ENCODE results near the gene DNAJC10. TPM values are rescaled to one million over a fixed set of nuclear protein-coding genes. Genes with fewer than 3 reads are reported as not detected.

DNAJC10 gene
- polyA plus RNA-seq, 3 donors, result 25.2 to 102 (median 79.4) TPM

DNA sequence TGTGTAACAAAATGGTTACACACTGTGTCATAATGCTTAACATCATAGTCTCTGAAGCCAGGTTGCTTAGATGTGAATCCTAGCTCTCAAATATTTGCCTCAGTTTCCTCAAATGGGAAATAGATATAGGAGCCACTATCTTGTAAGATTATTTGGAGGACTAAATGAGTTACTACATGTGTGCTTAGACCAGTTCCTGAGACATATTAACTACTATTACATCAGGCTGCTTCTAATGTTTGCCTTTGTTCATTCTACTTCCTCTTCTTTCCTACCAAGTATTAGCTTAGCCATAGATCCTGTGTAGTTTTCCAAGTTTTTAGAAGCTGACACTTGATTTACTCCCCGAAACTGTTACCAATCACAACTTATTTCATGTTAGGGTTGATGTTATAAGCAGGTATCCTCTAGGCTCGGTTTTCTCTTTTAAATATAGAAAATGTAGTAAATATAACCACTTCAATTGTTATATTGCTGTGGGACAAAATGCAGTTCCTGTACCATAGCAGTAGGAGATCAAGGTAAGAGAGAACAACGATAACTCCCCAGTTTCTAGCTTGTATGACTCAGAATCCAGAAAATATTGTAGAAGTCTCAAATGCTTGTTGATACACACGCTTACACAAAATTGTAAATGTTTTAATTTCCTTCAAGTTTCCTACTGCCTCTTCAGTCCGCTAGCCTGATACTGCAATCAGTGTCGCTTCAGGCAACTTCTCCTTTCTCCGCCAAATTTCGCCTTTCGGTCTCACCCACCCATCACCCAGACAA, 751 bp upstream of the DNAJC10 start:
- TF ChIP-seq, protein P1, sequence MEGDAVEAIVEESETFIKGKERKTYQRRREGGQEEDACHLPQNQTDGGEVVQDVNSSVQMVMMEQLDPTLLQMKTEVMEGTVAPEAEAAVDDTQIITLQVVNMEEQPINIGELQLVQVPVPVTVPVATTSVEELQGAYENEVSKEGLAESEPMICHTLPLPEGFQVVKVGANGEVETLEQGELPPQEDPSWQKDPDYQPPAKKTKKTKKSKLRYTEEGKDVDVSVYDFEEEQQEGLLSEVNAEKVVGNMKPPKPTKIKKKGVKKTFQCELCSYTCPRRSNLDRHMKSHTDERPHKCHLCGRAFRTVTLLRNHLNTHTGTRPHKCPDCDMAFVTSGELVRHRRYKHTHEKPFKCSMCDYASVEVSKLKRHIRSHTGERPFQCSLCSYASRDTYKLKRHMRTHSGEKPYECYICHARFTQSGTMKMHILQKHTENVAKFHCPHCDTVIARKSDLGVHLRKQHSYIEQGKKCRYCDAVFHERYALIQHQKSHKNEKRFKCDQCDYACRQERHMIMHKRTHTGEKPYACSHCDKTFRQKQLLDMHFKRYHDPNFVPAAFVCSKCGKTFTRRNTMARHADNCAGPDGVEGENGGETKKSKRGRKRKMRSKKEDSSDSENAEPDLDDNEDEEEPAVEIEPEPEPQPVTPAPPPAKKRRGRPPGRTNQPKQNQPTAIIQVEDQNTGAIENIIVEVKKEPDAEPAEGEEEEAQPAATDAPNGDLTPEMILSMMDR (IDR thresholded peaks at IDR 0.05), result no peak
- no peaks in the 10 kb centered on the region for H3K9me3 Mint-ChIP-seq
- Histone ChIP-seq H3K9me3 (replicated peaks in 1 of 2; ENCODE audit: control insufficient read depth in 1 of 2, insufficient read depth in 1 of 2, low read length in 2 of 2) (no peaks in the 10 kb centered on the region), H4K20me1 (ENCODE audit: insufficient read depth, low read length) (no peaks in the 10 kb centered on the region), H3K4me1 (ENCODE audit: control insufficient read depth in 1 of 2, insufficient read depth in 2 of 2, low read length in 2 of 2) (peaks cover 46 to 54% of the 10 kb centered on the region in 2 donors), H3K27me3 (ENCODE audit: control insufficient read depth in 2 of 2, insufficient read depth in 2 of 2, low read length in 2 of 2) (no peaks in the 10 kb centered on the region), H3K9ac (ENCODE audit: insufficient read depth, low read length, poor library complexity, severe bottlenecking) (peak overlapping the region; percentile 78), H3K27ac (ENCODE audit: low read depth in 1 of 2, low read length in 2 of 2) (peak overlapping the region; percentile 49 to 91), H3K79me2 (ENCODE audit: insufficient read depth, low read length) (peaks cover 21% of the 10 kb centered on the region), H3K4me2 (replicated peaks; ENCODE audit: extremely low read depth, low read length, poor library complexity, severe bottlenecking) (peak overlapping the region; percentile 98), H3K4me3 (replicated peaks in 1 of 3; ENCODE audit: low read depth in 2 of 3, low read length in 3 of 3) (peak overlapping the region; percentile 78 to 97 (median 96)), H3K36me3 (replicated peaks in 1 of 2; ENCODE audit: control insufficient read depth in 1 of 2, insufficient read depth in 2 of 2, low read length in 2 of 2) (peaks cover 4 to 5% of the 10 kb centered on the region in 2 donors), H2AFZ (ENCODE audit: insufficient read depth, low read depth, low read length, poor library complexity, severe bottlenecking) (peak overlapping the region; percentile 92)
- no peak overlapping the region for H3K27ac Mint-ChIP-seq
- H3K36me3 Mint-ChIP-seq, result peaks cover 4 to 6% of the 10 kb centered on the region in 2 donors
- intact Hi-C loops (cut with micrococcal nuclease), result loop anchor here in 1 of 2 donors (10.0 kb wide), 1 partner anchor 821 kb away; the partner anchor contains the start of gene ITPRID2
- 0% methylated on average over 6 of the region's 9 CpGs for WGBS (ENCODE audit: insufficient coverage)
- H3K4me3 Mint-ChIP-seq, result peak overlapping the region in 1 of 2 donors; percentile 65
- DNase-seq, result peak; percentile 18 to 71 (median 55)
- peaks cover 0 to 2% (median 0%) of the 10 kb centered on the region in 3 donors for H3K27me3 Mint-ChIP-seq (ENCODE audit: low read depth in 3 of 3)
- peaks cover 1% of the 10 kb centered on the region for H3K4me1 Mint-ChIP-seq

DNA sequence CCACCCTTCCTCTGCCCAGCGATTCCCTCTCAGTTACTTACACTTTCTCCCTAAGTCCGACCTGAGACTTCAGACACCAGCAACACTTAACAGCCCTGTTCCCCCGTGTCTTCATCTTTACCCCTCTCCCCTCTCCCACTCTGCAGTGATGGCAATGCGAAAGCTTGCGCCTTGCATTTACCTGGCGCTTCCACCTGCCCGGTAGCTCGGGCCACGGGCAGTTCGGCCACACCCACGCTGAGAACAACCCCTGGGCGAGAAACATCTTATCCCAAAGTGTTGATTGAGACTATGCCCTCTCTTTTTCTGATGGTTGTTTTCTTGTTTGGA, 558 bp downstream of the DNAJC10 start:
- intact Hi-C loops (cut with micrococcal nuclease), result loop anchor here in 1 of 2 donors (10.0 kb wide), 1 partner anchor 822 kb away; the partner anchor contains the start of gene ITPRID2
- TF ChIP-seq, protein P1 (IDR thresholded peaks at IDR 0.05), result no peak

More for the DNA sequence above, 558 bp downstream of the DNAJC10 start:
- H3K27ac ChIP-seq (ENCODE audit: low read depth in 1 of 2, low read length in 2 of 2), result peak overlapping the region; percentile 49 to 91
- WGBS (ENCODE audit: insufficient coverage), result 2% methylated on average over 6 of the region's 12 CpGs
- H3K9me3 ChIP-seq (replicated peaks in 1 of 2; ENCODE audit: control insufficient read depth in 1 of 2, insufficient read depth in 1 of 2, low read length in 2 of 2), result no peaks in the 10 kb centered on the region
- no peak for DNase-seq
- no peaks in the 10 kb centered on the region for H4K20me1 ChIP-seq (ENCODE audit: insufficient read depth, low read length)
- H3K4me1 ChIP-seq (ENCODE audit: control insufficient read depth in 1 of 2, insufficient read depth in 2 of 2, low read length in 2 of 2), result peaks cover 46 to 54% of the 10 kb centered on the region in 2 donors
- peak overlapping the region; percentile 92 for H2AFZ ChIP-seq (ENCODE audit: insufficient read depth, low read depth, low read length, poor library complexity, severe bottlenecking)
- H3K36me3 Mint-ChIP-seq, result peaks cover 6 to 8% of the 10 kb centered on the region in 2 donors
- peaks cover 0 to 2% (median 0%) of the 10 kb centered on the region in 3 donors for H3K27me3 Mint-ChIP-seq (ENCODE audit: low read depth in 3 of 3)
- H3K79me2 ChIP-seq (ENCODE audit: insufficient read depth, low read length), result peaks cover 21% of the 10 kb centered on the region
- peak overlapping the region; percentile 78 to 97 (median 96) for H3K4me3 ChIP-seq (replicated peaks in 1 of 3; ENCODE audit: low read depth in 2 of 3, low read length in 3 of 3)
- H3K4me1 Mint-ChIP-seq, result peaks cover 3% of the 10 kb centered on the region
- H3K9ac ChIP-seq (ENCODE audit: insufficient read depth, low read length, poor library complexity, severe bottlenecking), result peak overlapping the region; percentile 78
- H3K36me3 ChIP-seq (replicated peaks in 1 of 2; ENCODE audit: control insufficient read depth in 1 of 2, insufficient read depth in 2 of 2, low read length in 2 of 2), result peaks cover 16 to 18% of the 10 kb centered on the region in 2 donors
- no peaks in the 10 kb centered on the region for H3K27me3 ChIP-seq (ENCODE audit: control insufficient read depth in 2 of 2, insufficient read depth in 2 of 2, low read length in 2 of 2)
- peak overlapping the region; percentile 98 for H3K4me2 ChIP-seq (replicated peaks; ENCODE audit: extremely low read depth, low read length, poor library complexity, severe bottlenecking)
- no peaks in the 10 kb centered on the region for H3K9me3 Mint-ChIP-seq
- no peak overlapping the region for H3K4me3 Mint-ChIP-seq
- no peak overlapping the region for H3K27ac Mint-ChIP-seq

All from CD14-positive monocyte (primary cell).